ENCODE results near the gene GPC1. TPM values are rescaled to one million over a fixed set of nuclear protein-coding genes. Genes with fewer than 3 reads are reported as not detected.

The GPC1 gene
- total and polyA plus RNA-seq, 2 of the 4 experiments (the other 2 are of a cell fraction): 16.0 to 211 TPM

DNA sequence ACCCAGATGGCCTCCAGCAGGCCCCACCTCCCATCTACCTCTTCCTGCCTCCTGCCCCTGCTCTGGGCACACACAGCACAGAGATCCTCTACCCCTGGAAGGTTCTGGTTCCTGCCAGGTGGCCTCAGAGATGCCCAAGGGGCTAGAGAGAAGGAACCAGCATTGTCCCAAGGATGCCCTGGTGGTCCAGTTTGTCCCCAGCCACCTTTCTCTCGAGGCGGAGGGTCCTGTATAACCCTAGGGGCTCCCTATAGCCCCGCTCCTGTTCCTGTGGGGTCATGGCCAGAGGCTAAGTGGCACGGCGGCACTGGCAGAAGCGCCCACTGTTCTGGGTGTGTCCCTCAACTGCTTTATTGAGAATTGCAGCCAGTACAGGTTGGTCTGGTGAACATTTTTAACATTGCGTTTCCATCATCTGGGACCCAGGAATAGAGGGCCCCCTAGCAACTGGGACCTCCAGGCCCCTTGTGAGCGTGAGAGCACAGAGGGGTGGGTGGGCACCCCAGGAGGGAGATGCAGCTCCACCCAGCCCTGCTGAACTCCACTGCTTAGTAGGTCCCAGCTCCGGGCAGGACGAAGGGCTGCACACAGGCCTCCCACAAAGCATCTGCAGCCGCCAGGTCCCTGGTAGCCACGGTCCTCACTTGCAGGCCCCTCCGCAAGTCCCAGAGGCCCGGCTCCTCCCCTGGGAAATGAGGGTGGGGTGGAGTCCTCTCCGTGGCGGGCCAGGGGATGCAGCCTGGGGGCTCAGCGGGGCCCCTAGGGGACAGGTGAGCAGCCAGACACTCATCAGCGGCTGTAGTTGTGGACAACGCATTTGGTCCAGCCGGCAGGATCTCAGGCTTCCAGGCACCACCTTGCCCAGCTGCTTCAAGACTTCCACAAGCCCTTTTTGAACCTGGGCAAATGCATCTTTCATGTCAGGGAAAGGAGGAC, 33.1 kb downstream of the GPC1 start (continued):
- TF ChIP-seq RCOR1 (IDR thresholded peaks at IDR 0.05; ENCODE audit: insufficient replicate concordance, low read length) (no peak), RAD21 (IDR thresholded peaks at IDR 0.05; ENCODE audit: low read length) (no peak)

DNA sequence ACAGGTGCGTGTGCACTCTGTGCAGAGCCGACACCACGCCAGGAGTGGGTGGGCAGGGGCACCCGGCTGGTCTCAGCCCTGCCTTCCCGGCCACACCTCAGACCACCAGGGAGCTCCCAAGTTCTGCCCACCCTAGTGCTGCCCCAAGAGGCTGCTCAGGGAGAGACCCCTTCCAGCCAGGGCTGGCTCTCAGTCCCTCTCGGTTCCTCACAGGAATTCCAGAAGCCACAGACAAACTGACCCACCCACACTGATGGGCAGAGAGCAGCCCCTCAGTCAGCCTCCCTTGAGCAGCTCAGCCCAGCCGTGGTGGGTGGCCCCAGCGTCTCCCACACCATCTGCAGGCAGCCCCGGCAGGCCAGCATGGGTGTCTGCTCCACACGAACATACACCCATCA, 33.8 kb downstream of the GPC1 start:
- in situ Hi-C loops (cut with MboI; ENCODE audit: low sequenced_read_pairs): no loop called here
- Histone ChIP-seq H3K14ac (replicated peaks; ENCODE audit: low read depth, low read length) (no peak overlapping the region), H3K9me1 (ENCODE audit: insufficient read depth, low read length) (peaks cover 7% of the 10 kb centered on the region), H4K5ac (ENCODE audit: low read depth, low read length) (no peak overlapping the region), H2BK5ac (ENCODE audit: low read depth, low read length, poor library complexity, severe bottlenecking) (no peak overlapping the region), H2AFZ (replicated peaks; ENCODE audit: low read length, poor library complexity) (no peak overlapping the region), H3K36me3 (ENCODE audit: control insufficient read depth, insufficient read depth, low read length) (peaks cover 21% of the 10 kb centered on the region; the same call in 1 of the 2 replicates), H3K27me3 (ENCODE audit: control insufficient read depth, insufficient read depth, low read length) (no peaks in the 10 kb centered on the region), H4K91ac (ENCODE audit: insufficient read depth, low read depth, low read length) (no peak overlapping the region), H2BK120ac (ENCODE audit: low read depth, low read length) (no peak overlapping the region), H2AK9ac (replicated peaks; ENCODE audit: low read depth, low read length, poor library complexity) (peak overlapping the region; percentile 7), H4K8ac (ENCODE audit: low read depth in 2 of 2, low read length in 2 of 2) (no peak overlapping the region), H3K4me2 (ENCODE audit: low read depth, low read length) (no peak overlapping the region), H3K27ac (ENCODE audit: insufficient read depth, low read length) (no peak overlapping the region), H3K56ac (ENCODE audit: extremely low read depth, insufficient read depth, low read length) (no peak overlapping the region), H4K20me1 (ENCODE audit: insufficient read depth, low read length) (peaks cover 18% of the 10 kb centered on the region; the same call in 1 of the 2 replicates), H3K9ac (ENCODE audit: low read depth, low read length) (no peak overlapping the region), H3K4me3 (ENCODE audit: insufficient read depth, low read depth, low read length) (no peak overlapping the region), H2BK15ac (ENCODE audit: low read depth, low read length) (no peak overlapping the region), H3K9me3 (ENCODE audit: control insufficient read depth, insufficient read depth, low read length) (peaks cover 5% of the 10 kb centered on the region; the same call in 1 of the 2 replicates), H3K4ac (ENCODE audit: low read depth, low read length) (no peak overlapping the region), H3K4me1 (ENCODE audit: control insufficient read depth, insufficient read depth, low read length) (no peaks in the 10 kb centered on the region), H3K23ac (ENCODE audit: low read depth, low read length) (no peak overlapping the region), H2BK20ac (ENCODE audit: low read depth, low read length) (no peak overlapping the region), H3K18ac (ENCODE audit: low read depth, low read length) (no peak overlapping the region), H3K79me1 (ENCODE audit: low read depth in 1 of 2, low read length in 2 of 2) (0 out of 4 replicates have a peak, but pooled peaks cover 0 to 3% of the 10 kb centered on the region in 2 experiments), H2AK5ac (ENCODE audit: low read depth, low read length) (no peak overlapping the region)
- TF ChIP-seq FOS (IDR thresholded peaks at IDR 0.05; ENCODE audit: low read depth, low read length) (no peak), SMC3 (IDR thresholded peaks at IDR 0.05; ENCODE audit: low read depth, low read length) (no peak), BHLHE40 (IDR thresholded peaks at IDR 0.05; ENCODE audit: low read depth, low read length) (no peak), POLR2A (IDR thresholded peaks at IDR 0.05; ENCODE audit: low read depth, low read length) (no peak), RFX5 (IDR thresholded peaks at IDR 0.05; ENCODE audit: low read depth, low read length) (no peak), MXI1 (IDR thresholded peaks at IDR 0.05; ENCODE audit: borderline replicate concordance, low read depth, low read length) (no peak), RCOR1 (IDR thresholded peaks at IDR 0.05; ENCODE audit: insufficient replicate concordance, low read length) (no peak)
- TF ChIP-seq, protein P1, sequence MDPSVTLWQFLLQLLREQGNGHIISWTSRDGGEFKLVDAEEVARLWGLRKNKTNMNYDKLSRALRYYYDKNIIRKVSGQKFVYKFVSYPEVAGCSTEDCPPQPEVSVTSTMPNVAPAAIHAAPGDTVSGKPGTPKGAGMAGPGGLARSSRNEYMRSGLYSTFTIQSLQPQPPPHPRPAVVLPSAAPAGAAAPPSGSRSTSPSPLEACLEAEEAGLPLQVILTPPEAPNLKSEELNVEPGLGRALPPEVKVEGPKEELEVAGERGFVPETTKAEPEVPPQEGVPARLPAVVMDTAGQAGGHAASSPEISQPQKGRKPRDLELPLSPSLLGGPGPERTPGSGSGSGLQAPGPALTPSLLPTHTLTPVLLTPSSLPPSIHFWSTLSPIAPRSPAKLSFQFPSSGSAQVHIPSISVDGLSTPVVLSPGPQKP (IDR thresholded peaks at IDR 0.05; ENCODE audit: borderline replicate concordance, low read depth, low read length): no peak
- TF ChIP-seq, protein P2, sequence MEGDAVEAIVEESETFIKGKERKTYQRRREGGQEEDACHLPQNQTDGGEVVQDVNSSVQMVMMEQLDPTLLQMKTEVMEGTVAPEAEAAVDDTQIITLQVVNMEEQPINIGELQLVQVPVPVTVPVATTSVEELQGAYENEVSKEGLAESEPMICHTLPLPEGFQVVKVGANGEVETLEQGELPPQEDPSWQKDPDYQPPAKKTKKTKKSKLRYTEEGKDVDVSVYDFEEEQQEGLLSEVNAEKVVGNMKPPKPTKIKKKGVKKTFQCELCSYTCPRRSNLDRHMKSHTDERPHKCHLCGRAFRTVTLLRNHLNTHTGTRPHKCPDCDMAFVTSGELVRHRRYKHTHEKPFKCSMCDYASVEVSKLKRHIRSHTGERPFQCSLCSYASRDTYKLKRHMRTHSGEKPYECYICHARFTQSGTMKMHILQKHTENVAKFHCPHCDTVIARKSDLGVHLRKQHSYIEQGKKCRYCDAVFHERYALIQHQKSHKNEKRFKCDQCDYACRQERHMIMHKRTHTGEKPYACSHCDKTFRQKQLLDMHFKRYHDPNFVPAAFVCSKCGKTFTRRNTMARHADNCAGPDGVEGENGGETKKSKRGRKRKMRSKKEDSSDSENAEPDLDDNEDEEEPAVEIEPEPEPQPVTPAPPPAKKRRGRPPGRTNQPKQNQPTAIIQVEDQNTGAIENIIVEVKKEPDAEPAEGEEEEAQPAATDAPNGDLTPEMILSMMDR (conservative IDR thresholded peaks at IDR 0.05; ENCODE audit: low read depth, low read length): 0 out of 2 replicates have a peak, but pooled peaks have one; percentile 4
- ChIA-PET POLR2A (ENCODE audit: unreplicated experiment) (no interaction called here), CTCF (no interaction called here)
- intact Hi-C loops (cut with micrococcal nuclease): no loop called here
- DNase-seq (no peak), ATAC-seq (ENCODE audit: low read depth) (peak; percentile 16)
- 43% methylated on average over 4 of the region's 10 CpGs; no CpG with 5 or more reads in 1 of the 2 experiments for WGBS, 2 experiments (ENCODE audit: extremely low coverage in 2 of 2, insufficient read length in 1 of 2)
- no TSS peak for BruUV-seq (replicated peaks)
- dilution Hi-C loops (cut with HindIII; ENCODE audit: low sequenced_read_pairs, unreplicated experiment): no loop called here
